Astrocyte (in vitro differentiated cells and primary cell): Measurements from ENCODE around the gene SLC31A1. TPM values are rescaled to one million over a fixed set of nuclear protein-coding genes. Genes with fewer than 3 reads are reported as not detected.

Experiments used
- DNase-seq: peaks from one replicate; pipeline ENCODE4 v3.0.0-alpha.2; 2010; ENCODE audit warnings: low read depth
- FAIRE-seq: peaks from 2 replicates; lab custom pipeline; 2011; peaks lifted over from hg19 to GRCh38; lab: Jason Lieb, UNC
- H2AFZ ChIP-seq: 2 replicates; pipeline ENCODE4 v1.6.0; 2012; ENCODE audit warnings: low read depth, low read length, inconsistent platforms
- H3K27ac ChIP-seq: 2 replicates; pipeline ENCODE4 v1.5.1; 2011; ENCODE audit warnings: low read depth, low read length, inconsistent platforms
- H3K27me3 ChIP-seq: 2 replicates; pipeline ENCODE4 v1.6.0; 2011; ENCODE audit warnings: low read length, inconsistent platforms; ENCODE audit not compliant: insufficient read depth
- H3K36me3 ChIP-seq: 2 replicates; pipeline ENCODE4 v1.5.1; 2011; ENCODE audit warnings: low read length, inconsistent platforms; ENCODE audit not compliant: insufficient read depth
- H3K4me1 ChIP-seq: 2 replicates; pipeline ENCODE4 v1.5.1; 2011; ENCODE audit warnings: low read length, inconsistent platforms; ENCODE audit not compliant: insufficient read depth
- H3K4me2 ChIP-seq: 2 replicates; pipeline ENCODE4 v1.6.0; 2012; ENCODE audit warnings: low read length, inconsistent platforms
- H3K4me3 ChIP-seq: 2 replicates; pipeline ENCODE4 v1.5.1; 2011; ENCODE audit warnings: low read depth, mild to moderate bottlenecking, low read length, inconsistent platforms; ENCODE audit not compliant: insufficient read depth
- H3K79me2 ChIP-seq: 2 replicates; pipeline ENCODE4 v1.6.0; 2012; ENCODE audit warnings: mild to moderate bottlenecking, low read length, inconsistent platforms; ENCODE audit not compliant: insufficient read depth
- H3K9ac ChIP-seq: 2 replicates; pipeline ENCODE4 v1.6.0; 2012; ENCODE audit warnings: mild to moderate bottlenecking, low read length, inconsistent platforms
- H3K9me3 ChIP-seq: 2 replicates; pipeline ENCODE4 v1.5.1; 2012; ENCODE audit warnings: low read depth, mild to moderate bottlenecking, low read length, inconsistent platforms; ENCODE audit not compliant: insufficient read depth
- H4K20me1 ChIP-seq: 2 replicates; pipeline ENCODE4 v1.6.0; 2012; ENCODE audit warnings: low read length, inconsistent platforms; ENCODE audit not compliant: insufficient read depth
- H3K27ac Mint-ChIP-seq: one replicate; pipeline ENCODE4 v1.8.0; 2021; ENCODE audit warnings: mild to moderate bottlenecking, mixed read lengths; ENCODE audit not compliant: unreplicated experiment
- H3K27me3 Mint-ChIP-seq: one replicate; pipeline ENCODE4 v1.8.0; 2021; ENCODE audit warnings: low read depth, mixed read lengths; ENCODE audit not compliant: unreplicated experiment
- H3K36me3 Mint-ChIP-seq: one replicate; pipeline ENCODE4 v1.8.0; 2021; ENCODE audit warnings: low read depth, mixed read lengths; ENCODE audit not compliant: unreplicated experiment
- H3K4me1 Mint-ChIP-seq: one replicate; pipeline ENCODE4 v1.8.0; 2021; ENCODE audit warnings: low read depth, mixed read lengths; ENCODE audit not compliant: unreplicated experiment
- H3K4me3 Mint-ChIP-seq: one replicate; pipeline ENCODE4 v1.8.0; 2021; ENCODE audit warnings: mild to moderate bottlenecking, moderate library complexity, mixed read lengths; ENCODE audit not compliant: unreplicated experiment
- H3K9me3 Mint-ChIP-seq: one replicate; pipeline ENCODE4 v1.8.0; 2021; ENCODE audit warnings: mild to moderate bottlenecking, mixed read lengths; ENCODE audit not compliant: unreplicated experiment
- CTCF ChIP-seq: IDR thresholded peaks from 2 replicates; pipeline ENCODE4 v1.5.1; 2011; ENCODE audit warnings: low read depth, mild to moderate bottlenecking, inconsistent platforms, low read length, moderate library complexity; ENCODE audit not compliant: insufficient read depth
- EZH2 ChIP-seq: IDR thresholded peaks from 2 replicates; pipeline ENCODE4 v1.6.1; 2012; ENCODE audit warnings: mild to moderate bottlenecking, low read length, inconsistent platforms; ENCODE audit not compliant: insufficient read depth
- total RNA-seq: library from RNA; stranded (reverse); gene quantifications from 2 replicates; pipeline ENCODE4 v1.2.1, GENCODE V29; 2021

The SLC31A1 gene
- total RNA-seq, 1 donor from 2014 or later, result 35.8 TPM

GRCh38 chr9:113310538-113310937, 89.2 kb downstream of the SLC31A1 start:
- H3K9ac ChIP-seq, result no peak overlapping the region
- H3K79me2 ChIP-seq, result no peaks in the 10 kb centered on the region
- Mint-ChIP-seq H3K27me3 (peaks cover 7% of the 10 kb centered on the region), H3K27ac (no peak overlapping the region), H3K9me3 (no peaks in the 10 kb centered on the region), H3K4me1 (no peaks in the 10 kb centered on the region), H3K4me3 (no peak overlapping the region), H3K36me3 (no peaks in the 10 kb centered on the region)
- no peaks in the 10 kb centered on the region for H4K20me1 ChIP-seq
- H3K27me3 ChIP-seq, result no peaks in the 10 kb centered on the region
- no peak overlapping the region for H3K4me3 ChIP-seq
- TF ChIP-seq CTCF, result no peak
- TF ChIP-seq EZH2, result no peak
- no peak overlapping the region for H3K27ac ChIP-seq
- no peaks in the 10 kb centered on the region for H3K36me3 ChIP-seq
- FAIRE-seq, result no peak
- H3K4me2 ChIP-seq, result no peak overlapping the region
- no peak for DNase-seq
- no peaks in the 10 kb centered on the region for H3K9me3 ChIP-seq
- H2AFZ ChIP-seq, result no peak overlapping the region
- no peaks in the 10 kb centered on the region for H3K4me1 ChIP-seq

- Mint-ChIP-seq H3K36me3 (no peaks in the 10 kb centered on the region), H3K27ac (no peak overlapping the region), H3K9me3 (no peaks in the 10 kb centered on the region), H3K4me3 (no peak overlapping the region), H3K27me3 (peaks cover 12% of the 10 kb centered on the region), H3K4me1 (no peaks in the 10 kb centered on the region)
- no peaks in the 10 kb centered on the region for H3K4me1 ChIP-seq
- no peaks in the 10 kb centered on the region for H4K20me1 ChIP-seq
- H3K9me3 ChIP-seq, result no peaks in the 10 kb centered on the region
- no peak overlapping the region for H3K4me2 ChIP-seq
- no peak overlapping the region for H2AFZ ChIP-seq
- TF ChIP-seq CTCF (no peak), EZH2 (no peak)
- no peak overlapping the region for H3K4me3 ChIP-seq
- H3K27me3 ChIP-seq, result no peaks in the 10 kb centered on the region
- H3K36me3 ChIP-seq, result no peaks in the 10 kb centered on the region
- H3K27ac ChIP-seq, result no peak overlapping the region
- DNase-seq (peak; percentile 14), FAIRE-seq (no peak)
- H3K9ac ChIP-seq, result no peak overlapping the region
- no peaks in the 10 kb centered on the region for H3K79me2 ChIP-seq
These were observed 90.6 kb downstream of the SLC31A1 start for GRCh38 chr9:113311961-113312360.

GRCh38 chr9:113313261-113313660, 91.9 kb downstream of the SLC31A1 start:
- no peak overlapping the region for H2AFZ ChIP-seq
- no peak overlapping the region for H3K9ac ChIP-seq
- H3K27me3 Mint-ChIP-seq, result peaks cover 12% of the 10 kb centered on the region
- H3K4me3 ChIP-seq, result no peak overlapping the region
- no peaks in the 10 kb centered on the region for H3K9me3 ChIP-seq
- no peaks in the 10 kb centered on the region for H3K36me3 ChIP-seq
- DNase-seq, result no peak
- H3K27me3 ChIP-seq, result no peaks in the 10 kb centered on the region
- peaks cover 3% of the 10 kb centered on the region for H3K36me3 Mint-ChIP-seq
- no peak for TF ChIP-seq EZH2
- no peak overlapping the region for H3K27ac Mint-ChIP-seq
- no peaks in the 10 kb centered on the region for H4K20me1 ChIP-seq
- H3K4me1 ChIP-seq, result no peaks in the 10 kb centered on the region
- H3K27ac ChIP-seq, result no peak overlapping the region
- H3K4me1 Mint-ChIP-seq, result no peaks in the 10 kb centered on the region
- FAIRE-seq, result no peak
- no peak overlapping the region for H3K4me2 ChIP-seq
- H3K4me3 Mint-ChIP-seq, result no peak overlapping the region
- H3K79me2 ChIP-seq, result no peaks in the 10 kb centered on the region
- H3K9me3 Mint-ChIP-seq, result peaks cover 3% of the 10 kb centered on the region

Other genes with a start within 250 kb of the SLC31A1 start
- gene ZNF883, start 209.4 kb upstream of the SLC31A1 start, total RNA-seq, result 1.3 and 1.9 TPM in 2 replicates
- 1.5 and 2.1 TPM in 2 replicates for gene ZFP37, start 164.8 kb upstream of the SLC31A1 start, total RNA-seq
- 7.1 and 8.4 TPM in 2 replicates for gene SLC31A2, start 70.5 kb upstream of the SLC31A1 start, total RNA-seq
- gene FKBP15, start 267 bp upstream of the SLC31A1 start, total RNA-seq, result 26.4 and 27.2 TPM in 2 replicates
- gene CDC26, start 54.0 kb downstream of the SLC31A1 start, total RNA-seq, result 22.5 and 23.9 TPM in 2 replicates
- gene PRPF4, start 54.1 kb downstream of the SLC31A1 start, total RNA-seq, result 33.2 and 33.4 TPM in 2 replicates
- gene RNF183, start 81.8 kb downstream of the SLC31A1 start, total RNA-seq, result not detected in 2 replicates
- 1.6 and 2.1 TPM in 2 replicates for gene WDR31, start 118.7 kb downstream of the SLC31A1 start, total RNA-seq
- 0.27 TPM in 1 of 2 replicates, not detected in the other for gene BSPRY, start 128.0 kb downstream of the SLC31A1 start, total RNA-seq
- gene HDHD3, start 155.4 kb downstream of the SLC31A1 start, total RNA-seq, result 8.8 and 9.4 TPM in 2 replicates
- gene ALAD, start 179.7 kb downstream of the SLC31A1 start, total RNA-seq, result 19.9 and 20.7 TPM in 2 replicates
- gene POLE3, start 189.1 kb downstream of the SLC31A1 start, total RNA-seq, result 36.6 and 37.4 TPM in 2 replicates
- gene C9orf43, start 189.2 kb downstream of the SLC31A1 start, total RNA-seq, result 0.65 and 0.66 TPM in 2 replicates
- 92.5 and 106 TPM in 2 replicates for gene RGS3, start 242.2 kb downstream of the SLC31A1 start, total RNA-seq